Inferior parietal cortex (tissue), 1 donor: ENCODE results near the gene FCER1G.
"Not testable (repeated sequence)": the region's sequence is repeated elsewhere in the genome, so short reads cannot be mapped to it uniquely, and the experiment has no call there.

Experiments
- DNase-seq: peaks from one replicate; pipeline ENCODE4 v3.0.0-alpha.2; 2016; ENCODE audit errors: extremely low spot score

FCER1G gene

GRCh38 chr1:161229896-161230295 is 14.8 kb downstream of the FCER1G start:
- no peak for DNase-seq

GRCh38 chr1:161230762-161231161 is 15.7 kb downstream of the FCER1G start:
- DNase-seq = no peak

- DNase-seq = no peak
These were observed 18.0 kb downstream of the FCER1G start for GRCh38 chr1:161233102-161233501.

- no peak for DNase-seq
These were observed 21.1 kb downstream of the FCER1G start for GRCh38 chr1:161235957-161236775.

GRCh38 chr1:161238039-161238473 is 23.0 kb downstream of the FCER1G start, which contains the start of gene NR1I3:
NR1I3 (minus strand) TSS chr1:161238203; CDS start chr1:161236565, 1,638 bp downstream.
- no peak for DNase-seq

- no peak for DNase-seq
These were observed 26.6 kb downstream of the FCER1G start for GRCh38 chr1:161241682-161242081.

- DNase-seq = no peak
These were observed 27.2 kb downstream of the FCER1G start for GRCh38 chr1:161242313-161242712.

- DNase-seq = no peak
These were observed 29.8 kb downstream of the FCER1G start for GRCh38 chr1:161244888-161245287.

- not testable (repeated sequence) for DNase-seq
These were observed 35.0 kb downstream of the FCER1G start for GRCh38 chr1:161250100-161250499.

GRCh38 chr1:161250829-161251228 is 35.7 kb downstream of the FCER1G start:
- no peak for DNase-seq

- no peak for DNase-seq
These were observed 36.5 kb downstream of the FCER1G start for GRCh38 chr1:161251579-161251978.

- not testable (repeated sequence) for DNase-seq
These were observed 40.2 kb downstream of the FCER1G start for GRCh38 chr1:161255302-161255701.

GRCh38 chr1:161255955-161256520 is 40.9 kb downstream of the FCER1G start:
- not testable (repeated sequence) for DNase-seq

GRCh38 chr1:161257109-161257508 is 42.0 kb downstream of the FCER1G start:
- DNase-seq = not testable (repeated sequence)

- peak; percentile 59 for DNase-seq
These were observed 43.6 kb downstream of the FCER1G start, which contains the start of gene PCP4L1 for GRCh38 chr1:161258439-161259344. PCP4L1 (plus strand) TSS chr1:161258745; CDS start chr1:161258975, 230 bp downstream.

- DNase-seq = no peak
These were observed 44.2 kb downstream of the FCER1G start for GRCh38 chr1:161259345-161259702.

- no peak for DNase-seq
These were observed 44.7 kb downstream of the FCER1G start for GRCh38 chr1:161259765-161260164.

GRCh38 chr1:161260376-161261260 is 45.5 kb downstream of the FCER1G start:
- no peak for DNase-seq

GRCh38 chr1:161261261-161262235 is 46.5 kb downstream of the FCER1G start:
- no peak for DNase-seq

- DNase-seq = no peak
These were observed 50.2 kb downstream of the FCER1G start for GRCh38 chr1:161265305-161265704.
